Umbilical cord (tissue), 2 donors: ENCODE results near the gene PPP2R2B. TPM values are rescaled to one million over a fixed set of nuclear protein-coding genes. Genes with fewer than 3 reads are reported as not detected.
A peak's percentile ranks its signal among the peaks of the same experiment; 100 is the strongest.

Experiments used
- DNase-seq: peaks from one replicate; pipeline ENCODE4 v3.0.0-alpha.2; 2015; ENCODE audit warnings: low spot score
- total RNA-seq: library from RNA; depleted of rRNA; stranded (reverse); fragments of >200 nt; gene quantifications from one replicate; pipeline ENCODE4 v1.2.3, GENCODE V29; 2014; ENCODE audit warnings: low replicate concordance; ENCODE audit not compliant: insufficient read depth

Gene PPP2R2B
- total RNA-seq, 1 donor from 2014 or later: 5.1 TPM

DNA sequence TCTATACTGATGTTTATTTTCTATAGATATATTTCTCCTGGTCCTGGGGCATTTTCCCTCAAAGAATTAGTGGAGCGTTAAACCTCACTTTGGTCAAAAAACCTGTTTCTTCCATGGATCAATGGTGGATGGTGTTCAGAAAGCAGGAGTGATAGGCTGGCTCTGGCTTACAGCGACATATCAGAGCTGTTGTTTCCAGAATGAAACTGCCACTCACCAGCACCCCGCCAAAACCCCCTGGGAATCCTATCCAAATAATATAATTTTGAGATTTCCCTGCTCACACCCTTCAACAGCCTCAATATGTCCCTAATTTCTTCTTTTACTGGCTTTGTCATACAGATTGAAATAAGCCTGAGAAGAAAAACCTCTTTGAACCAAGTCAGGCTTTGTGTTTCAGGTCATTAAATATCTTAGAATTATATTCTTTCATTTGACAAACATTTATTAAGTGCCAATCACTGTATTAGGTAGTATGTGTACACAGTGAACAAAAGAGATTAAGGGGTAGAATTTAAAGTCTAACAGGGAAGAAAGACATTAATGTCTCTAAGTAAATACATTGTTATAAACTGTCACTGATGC, 218.1 kb downstream of the PPP2R2B start:
- no peak for DNase-seq

DNA sequence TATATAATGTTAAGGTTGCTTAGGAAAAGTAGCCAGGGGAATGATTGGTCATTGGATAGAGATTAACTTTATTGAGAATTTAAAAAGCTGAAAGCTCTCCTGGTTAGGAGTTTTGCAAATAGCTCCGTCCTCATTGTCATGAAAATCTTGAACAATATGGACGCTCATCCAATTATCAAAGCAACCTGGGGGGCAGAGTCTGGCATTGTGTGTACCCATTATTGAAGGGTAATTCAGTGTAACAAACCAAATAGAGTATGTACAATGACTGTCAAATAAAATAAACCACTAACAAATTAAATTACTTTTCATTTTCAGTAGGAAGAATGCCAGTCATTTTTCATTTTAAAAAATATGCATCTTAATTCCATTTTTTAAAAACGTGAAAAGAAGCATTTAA, 218.6 kb downstream of the PPP2R2B start:
- no peak for DNase-seq

DNA sequence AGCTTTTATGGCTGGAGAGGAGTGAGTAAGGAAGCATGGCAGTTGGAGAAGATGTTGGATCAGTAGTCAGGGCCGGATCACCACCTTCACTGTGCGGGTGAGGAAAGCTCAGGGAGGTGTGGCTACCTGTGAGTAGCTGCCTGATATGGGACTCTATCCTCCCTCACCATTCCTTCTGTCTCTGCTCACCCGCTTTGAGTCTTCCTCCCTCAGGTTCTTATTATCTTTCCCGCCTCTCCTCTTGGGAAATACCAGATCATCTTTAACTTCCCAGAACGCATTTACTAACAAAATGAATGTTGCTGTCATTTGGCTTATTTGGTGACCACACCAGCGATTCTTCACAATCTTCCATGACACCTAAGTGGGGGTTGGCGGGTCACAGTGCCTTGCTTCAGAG, 221.9 kb downstream of the PPP2R2B start:
- no peak for DNase-seq

DNA sequence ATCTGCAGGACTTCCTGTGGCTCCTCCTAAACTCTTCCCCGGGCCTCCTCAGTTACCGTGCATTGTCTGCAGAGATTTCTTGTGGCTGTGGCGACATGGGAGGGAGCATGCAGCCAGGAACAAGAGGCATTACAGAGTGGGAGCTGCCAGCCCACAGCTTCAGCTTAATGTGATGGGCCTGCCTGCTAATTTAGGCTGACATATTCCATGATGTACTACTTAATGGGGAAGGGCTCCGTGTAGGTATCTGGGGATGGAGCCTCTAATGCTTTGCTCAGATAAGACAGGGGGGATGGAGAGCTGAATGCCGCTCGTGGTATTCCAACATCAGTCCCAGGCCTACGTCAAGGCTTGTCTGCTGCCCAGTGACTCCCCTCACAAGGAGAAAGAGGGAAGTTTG, 225.0 kb downstream of the PPP2R2B start:
- DNase-seq: peak; percentile 26

DNA sequence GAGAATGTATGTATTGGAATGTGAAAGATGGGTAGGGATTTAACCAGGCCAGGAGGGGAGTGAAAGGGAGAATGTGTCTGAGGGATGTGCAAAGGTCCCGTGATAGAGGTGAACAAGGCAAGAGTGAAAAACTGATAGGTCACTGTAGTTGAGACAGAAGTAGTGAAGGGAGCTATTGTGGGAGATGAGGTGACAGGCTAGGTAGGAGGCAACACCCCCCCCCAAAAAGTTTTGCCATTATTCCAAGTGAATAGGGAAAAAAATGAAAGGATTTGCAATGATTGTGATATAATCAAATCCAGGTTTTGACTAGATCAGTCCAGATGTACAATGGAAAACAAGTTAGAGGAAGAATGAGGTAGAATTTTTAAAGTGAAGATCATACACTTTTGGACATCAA, 226.0 kb downstream of the PPP2R2B start:
- DNase-seq: no peak

DNA sequence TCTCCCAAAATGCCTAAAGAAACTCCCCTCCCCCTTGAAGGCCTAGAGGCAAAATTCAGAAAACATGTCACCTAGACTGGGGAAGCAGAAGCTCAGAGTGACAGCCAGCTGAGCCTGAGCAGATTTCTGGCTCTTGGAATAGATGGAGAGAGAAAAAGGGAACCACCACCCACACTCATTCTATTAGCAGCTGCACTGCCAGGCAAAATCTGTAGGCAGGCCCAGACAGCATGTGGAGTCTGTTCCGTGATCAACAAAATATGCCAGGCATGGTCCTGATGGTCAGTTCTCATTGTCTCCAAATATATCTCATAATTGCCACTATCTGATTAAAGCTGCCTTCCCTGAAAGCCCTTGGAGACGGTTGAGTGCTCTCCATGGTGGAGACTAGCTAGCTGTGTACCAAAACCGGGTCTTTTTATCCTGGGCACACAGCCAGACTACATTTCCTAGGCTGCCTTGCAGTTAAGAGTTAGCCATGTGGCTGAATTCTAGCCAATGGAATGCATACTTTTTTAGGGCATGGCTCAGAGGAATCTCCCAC, 230.8 kb downstream of the PPP2R2B start:
- peak; percentile 23 for DNase-seq

DNA sequence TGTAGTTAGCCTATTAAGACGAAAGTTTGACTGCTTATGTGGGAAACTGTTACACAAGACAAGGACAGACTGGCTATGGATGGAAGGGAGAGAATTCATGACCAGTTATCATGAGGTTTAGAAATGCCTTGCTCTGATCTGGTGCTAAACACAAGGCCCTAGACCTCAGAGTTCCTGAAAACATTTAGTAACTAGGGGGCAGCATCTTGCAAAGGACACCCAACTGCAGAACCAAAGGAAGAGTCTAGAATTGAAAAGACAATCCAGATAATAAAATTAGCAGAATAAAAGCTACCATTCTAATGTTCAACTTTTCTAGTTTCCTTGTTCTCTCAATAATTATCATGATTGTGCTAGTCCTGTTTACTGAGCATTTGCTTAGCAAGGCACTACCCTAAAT, 232.1 kb downstream of the PPP2R2B start:
- no peak for DNase-seq

DNA sequence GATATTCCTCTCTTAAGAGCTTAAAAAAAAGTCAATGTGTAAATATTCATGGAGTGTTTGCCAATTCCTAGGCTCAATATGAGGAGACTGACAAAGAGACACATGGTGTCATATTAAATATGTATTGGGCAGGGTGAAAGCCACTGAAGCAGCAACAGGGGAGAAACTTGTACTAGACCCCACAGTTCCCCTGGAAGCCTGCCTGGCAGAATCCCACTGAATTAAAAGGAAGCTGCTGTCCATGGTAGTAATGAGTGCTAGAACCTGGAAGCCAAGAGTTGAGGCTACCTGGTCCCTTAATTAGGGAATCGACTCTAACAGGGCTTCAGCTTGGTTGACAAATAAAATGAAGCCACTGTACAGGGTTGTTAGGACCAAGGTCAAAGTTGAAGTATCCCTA, 233.2 kb downstream of the PPP2R2B start:
- no peak for DNase-seq

DNA sequence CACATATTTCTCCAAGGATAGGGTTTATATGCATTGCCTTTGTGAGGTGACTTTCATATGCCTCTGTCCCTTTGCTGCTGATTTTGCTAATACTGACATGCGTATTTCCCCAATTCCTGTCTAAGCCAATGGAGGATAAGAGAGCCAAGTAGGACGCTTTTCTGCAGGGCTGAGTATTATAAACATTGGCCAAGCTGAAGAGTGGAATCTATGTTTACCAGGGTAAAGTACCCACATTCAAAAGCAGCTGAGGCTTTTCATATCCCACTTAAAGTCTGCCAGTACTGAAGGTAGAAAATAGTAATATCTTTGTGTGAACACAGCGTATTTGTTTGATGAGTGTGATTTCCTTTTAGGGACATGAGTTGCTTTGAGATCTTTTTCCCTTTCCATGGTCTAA, 233.7 kb downstream of the PPP2R2B start:
- DNase-seq: no peak

DNA sequence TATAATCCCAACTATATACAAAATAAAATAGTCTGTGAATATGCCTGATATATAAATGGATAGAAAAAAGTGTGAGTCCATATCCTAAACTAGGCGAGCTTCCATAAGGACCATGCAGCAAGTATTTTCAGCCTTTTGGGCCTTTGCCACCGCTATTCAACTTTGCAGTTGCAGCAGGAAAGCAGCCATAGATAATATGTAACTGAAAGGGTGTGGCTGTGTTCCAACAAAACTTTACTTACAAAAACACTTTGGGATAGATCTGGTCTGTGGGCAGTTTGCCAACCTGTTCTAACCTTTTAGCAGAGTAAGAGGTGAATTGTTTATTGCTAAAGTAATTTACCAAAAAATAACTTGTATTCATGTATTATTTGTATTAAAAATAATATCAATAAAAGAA, 234.8 kb downstream of the PPP2R2B start:
- DNase-seq: peak; percentile 37

DNA sequence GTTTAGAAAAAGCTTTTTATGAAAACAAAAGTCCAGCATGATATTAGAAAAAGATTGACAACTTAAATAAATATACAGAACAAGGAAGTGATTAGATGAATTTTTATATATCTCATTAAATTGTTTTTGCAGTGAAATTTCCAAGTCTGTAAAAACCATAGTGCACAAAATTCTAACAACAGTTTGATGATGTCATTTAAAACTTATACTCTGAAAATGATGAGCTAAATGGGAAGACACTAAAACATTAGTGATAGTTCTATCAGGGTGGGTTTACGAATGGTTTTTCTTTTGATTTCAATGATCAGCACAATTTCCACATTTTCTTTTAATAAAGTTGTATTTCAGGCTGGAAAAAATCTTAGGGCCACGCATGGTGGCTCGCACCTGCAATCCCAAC, 236.1 kb downstream of the PPP2R2B start:
- DNase-seq: no peak

DNA sequence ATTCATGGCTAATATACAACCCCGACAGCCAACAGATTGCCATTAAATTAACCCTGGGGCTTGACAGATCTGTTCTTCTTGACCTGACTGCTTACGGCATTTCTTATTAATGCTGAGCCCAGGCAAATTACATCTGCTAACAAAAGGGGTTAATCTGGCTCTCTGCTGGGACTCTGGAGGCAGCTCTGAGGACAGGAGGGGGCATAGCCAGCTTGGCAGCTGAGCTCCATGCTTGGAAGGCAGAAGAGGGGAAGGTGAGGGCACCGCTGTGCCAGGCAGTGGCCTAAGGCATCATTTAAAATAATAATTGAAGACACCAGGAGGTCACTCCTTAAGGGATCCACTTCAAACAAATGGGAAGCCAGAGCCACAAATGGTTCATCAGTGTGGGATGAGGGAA, 236.6 kb downstream of the PPP2R2B start:
- DNase-seq: no peak

DNA sequence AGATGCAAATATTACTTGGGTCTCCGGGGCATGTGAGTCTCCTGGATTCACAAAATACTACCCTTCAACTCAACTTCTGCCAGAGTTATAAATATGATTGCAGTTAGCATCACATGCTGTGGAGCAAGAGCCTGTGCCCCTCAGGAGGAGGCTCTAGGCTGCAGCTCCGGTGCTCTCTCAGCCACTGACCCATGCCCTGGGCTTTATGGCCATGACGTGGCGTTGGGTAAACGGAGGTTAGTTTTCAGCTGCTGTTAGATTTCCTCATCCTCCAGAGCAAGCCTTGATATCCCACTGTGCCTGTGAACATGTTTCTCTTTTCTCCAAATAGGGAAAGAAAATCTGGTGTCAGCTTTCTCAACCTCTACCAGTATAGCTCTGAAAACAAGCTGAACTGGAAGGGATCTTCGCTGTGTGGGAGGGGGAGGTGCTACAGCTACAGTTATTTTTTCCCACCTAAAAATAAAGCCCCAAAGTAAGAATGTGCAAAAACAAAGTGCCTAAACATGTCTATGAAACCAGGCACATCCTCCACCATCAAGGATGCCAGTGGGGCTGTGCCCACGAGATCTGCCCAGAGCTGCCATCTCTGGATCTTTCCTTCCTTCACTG, 238.2 kb downstream of the PPP2R2B start:
- DNase-seq: no peak

DNA sequence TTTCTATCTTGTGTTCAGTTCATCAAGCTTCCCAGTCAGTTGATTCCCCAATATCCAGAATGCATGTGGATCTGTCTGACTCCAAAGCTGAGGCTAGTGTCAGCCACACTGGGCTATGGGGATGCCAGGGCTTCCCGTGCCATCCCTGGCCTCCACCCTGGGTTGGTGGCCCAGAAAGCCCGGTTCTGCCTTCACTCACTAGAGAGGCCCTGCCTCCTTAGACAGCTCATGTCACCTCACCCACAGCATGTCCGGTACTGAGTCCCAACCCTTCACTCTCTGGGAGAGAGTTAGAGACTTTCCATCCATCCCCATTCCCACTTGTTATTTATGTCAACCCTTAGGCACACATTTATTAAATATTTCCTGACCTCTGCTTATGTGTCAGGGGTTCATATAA, 243.1 kb downstream of the PPP2R2B start:
- DNase-seq: no peak

DNA sequence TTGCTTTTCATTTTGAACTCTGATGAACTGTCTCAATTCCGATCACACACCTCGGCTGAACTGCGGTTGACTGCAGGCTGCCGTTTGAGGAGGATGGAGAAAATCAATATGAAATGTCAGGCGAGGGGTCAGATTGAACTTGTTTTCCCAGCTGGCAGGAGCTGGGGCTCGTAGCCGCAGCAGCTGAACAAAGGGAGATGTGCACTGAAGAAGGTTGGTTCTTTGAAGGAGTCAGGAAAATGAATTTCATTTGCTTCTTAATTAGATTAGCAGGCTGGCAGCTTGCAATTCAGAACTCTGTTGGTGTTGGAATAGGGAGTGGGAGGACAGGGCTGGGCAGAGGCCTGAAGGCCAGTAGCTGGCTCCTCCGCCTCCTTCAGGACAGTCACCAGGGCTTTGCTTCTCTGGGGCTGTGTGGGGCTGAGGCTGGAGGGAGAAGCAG, 245.2 kb downstream of the PPP2R2B start:
- DNase-seq: no peak

DNA sequence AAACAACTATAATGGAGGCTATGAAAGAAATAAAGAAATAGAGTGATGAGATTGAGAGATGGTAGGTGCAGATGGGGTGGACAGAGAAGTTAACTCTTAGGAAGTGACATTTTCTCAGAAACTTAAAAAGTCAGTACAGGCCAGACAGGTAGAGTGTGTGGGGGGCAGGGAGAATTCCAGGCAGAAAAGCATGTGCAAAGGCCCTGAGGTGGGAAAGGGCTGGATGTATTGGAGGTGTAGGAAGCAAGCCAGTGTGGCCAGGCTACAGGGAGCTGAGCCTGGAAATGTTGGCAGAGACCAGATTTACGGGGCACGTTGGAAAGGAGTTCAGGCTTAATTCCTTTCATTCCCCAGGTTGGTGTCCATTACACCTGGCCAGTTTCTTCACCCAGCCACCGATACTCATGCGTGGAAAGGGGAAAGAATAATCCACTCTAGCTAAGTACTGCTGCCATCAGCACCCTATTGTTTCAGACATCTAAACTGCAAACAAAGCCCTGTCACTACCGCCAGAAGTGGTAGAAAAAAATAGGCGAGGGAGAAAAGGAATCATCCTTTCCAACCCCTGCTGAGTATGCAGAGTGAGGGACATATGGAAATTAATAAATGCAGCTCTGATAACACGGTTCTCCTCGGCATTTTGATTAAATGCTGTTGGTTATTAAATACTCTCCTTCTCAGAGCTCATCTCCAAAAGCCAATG, 245.8 kb downstream of the PPP2R2B start:
- DNase-seq: no peak

DNA sequence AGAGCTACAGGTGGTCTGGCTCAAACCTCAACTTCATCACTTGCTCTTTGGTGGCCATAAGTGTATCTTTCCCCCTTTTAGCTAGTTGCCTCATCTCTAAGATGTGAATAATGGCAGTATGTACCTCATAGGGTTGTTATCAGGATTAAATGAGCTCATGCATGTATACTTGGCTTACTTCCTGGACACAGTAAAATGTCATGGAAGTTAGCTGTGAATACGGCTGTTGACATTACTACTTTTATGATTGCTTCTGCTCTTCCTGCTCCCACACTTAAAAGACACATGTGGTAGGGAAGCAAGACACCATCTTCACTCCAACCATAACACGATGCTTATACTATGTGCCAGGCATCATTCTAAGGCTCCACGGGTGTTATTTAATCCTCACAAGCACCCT, 248.1 kb downstream of the PPP2R2B start:
- DNase-seq: peak; percentile 22

DNA sequence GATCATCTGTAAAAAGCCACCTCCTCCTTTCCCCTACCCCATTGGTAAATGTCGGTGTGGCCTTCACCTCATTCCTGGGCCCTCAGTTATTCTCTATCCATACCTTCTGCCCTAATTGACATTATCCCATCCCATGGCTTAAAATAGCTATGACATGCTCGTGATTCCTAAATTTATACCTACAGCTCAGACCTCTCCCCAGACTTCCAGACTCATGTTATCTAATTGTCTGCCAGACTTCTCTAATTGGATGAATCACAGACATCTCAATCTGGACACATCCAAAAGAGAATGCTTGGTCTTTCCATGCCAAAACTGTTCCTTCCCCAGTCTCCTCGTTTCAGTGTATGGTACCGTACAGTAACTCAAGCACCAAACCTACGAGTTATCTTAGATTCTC, 249.6 kb downstream of the PPP2R2B start:
- no peak for DNase-seq

DNA sequence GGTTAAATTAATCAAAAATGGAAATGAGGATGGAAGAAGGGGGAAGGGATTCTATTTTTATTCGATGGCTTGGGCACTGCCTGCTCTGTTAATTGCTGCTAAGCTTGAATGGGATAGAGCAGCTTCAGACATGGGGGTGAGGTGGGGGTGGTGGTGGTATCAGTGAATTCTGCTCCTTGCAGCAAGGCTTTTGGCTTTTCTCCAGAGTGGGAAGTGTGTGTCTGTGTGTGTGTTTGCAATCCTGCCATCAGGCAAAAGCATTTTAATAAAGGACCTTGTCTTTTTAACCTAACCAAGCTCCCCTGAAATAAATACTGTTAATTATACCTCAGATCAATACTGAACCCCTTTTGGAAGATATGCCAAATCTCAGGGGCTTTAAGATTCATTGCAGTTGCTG, 251.6 kb downstream of the PPP2R2B start:
- DNase-seq: no peak

DNA sequence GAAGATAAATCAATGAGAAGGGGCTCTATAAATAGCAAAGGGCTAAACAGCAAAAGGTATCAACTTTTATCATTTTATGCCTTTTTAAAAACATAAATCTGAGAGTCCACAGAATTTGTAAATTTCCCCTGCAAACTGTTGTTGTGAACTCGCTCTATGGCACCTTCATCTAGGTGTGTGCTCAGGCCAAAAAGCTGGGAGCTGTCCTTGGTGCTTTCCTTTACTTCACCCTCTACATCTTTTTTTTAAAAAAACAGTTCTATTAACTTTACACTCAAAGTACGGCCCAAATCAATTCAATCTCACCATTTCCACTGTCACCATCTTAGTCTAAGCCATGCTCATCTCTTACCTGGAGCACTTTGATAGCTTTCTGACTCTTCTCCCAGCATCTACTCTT, 254.4 kb downstream of the PPP2R2B start:
- DNase-seq: no peak

DNA sequence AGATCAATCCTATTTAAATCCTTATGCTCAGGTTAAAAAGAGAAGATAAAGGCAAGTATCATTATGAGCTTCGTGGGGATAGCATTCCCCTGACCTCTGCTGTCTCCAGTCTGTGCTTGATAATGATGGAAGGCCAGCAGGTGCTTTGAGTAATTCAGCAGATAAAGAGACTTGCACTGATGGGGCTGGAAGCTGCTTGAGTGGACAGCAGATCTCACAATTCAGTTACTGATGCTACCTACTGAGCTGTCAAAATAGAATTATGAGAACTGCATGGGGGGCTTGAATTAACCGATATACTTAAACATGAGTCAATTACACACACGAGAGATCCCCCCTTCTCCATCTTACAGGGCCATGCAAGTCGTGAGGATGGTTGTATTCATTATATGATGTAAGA, 254.9 kb downstream of the PPP2R2B start:
- DNase-seq: no peak

DNA sequence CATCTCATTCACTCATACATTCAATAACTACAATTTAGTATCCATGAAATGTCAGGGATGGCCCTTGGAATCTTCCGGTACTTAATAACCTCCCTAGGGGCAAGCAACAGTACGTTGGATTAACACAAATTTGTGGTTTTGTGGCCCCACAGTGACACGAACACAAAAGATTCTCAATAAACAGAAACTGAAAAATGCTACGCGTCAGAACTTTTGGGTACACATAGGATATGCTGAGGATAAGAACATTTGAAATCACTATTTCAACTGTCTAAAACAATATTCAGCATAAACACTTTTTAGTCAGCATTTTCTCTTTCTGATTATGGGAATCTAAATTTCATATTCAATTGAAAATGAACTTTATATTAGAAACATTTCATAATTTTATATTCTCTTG, 255.5 kb downstream of the PPP2R2B start:
- no peak for DNase-seq

DNA sequence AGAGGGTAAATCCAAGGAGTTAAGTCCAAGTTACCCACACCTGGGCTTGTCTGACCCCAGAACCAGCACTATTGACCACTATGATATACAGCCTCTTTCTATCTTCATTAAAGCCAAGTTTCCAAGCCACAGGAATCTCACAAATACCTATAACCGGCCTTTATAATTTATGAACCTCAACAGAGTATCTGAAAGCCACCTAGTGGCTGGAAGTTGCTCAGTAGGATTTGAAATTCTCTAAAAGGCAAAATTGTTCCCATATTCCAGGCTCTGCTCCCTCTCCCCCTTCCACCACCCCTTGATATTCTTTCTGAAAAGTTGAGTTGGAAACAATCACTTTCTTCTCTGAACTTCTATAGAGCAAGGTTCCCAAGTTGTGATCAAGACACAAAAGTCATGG, 256.2 kb downstream of the PPP2R2B start:
- no peak for DNase-seq
